GM12801 (cell line): ENCODE measurements around the gene PACRG.

Source experiments
- TF ChIP-seq, protein P1 (sequence below): IDR thresholded peaks from one replicate; pipeline ENCODE4 v1.5.1; 2011; ENCODE audit warnings: control low read depth; ENCODE audit not compliant: insufficient read length; ENCODE audit errors: extremely low read depth

The PACRG gene

DNA sequence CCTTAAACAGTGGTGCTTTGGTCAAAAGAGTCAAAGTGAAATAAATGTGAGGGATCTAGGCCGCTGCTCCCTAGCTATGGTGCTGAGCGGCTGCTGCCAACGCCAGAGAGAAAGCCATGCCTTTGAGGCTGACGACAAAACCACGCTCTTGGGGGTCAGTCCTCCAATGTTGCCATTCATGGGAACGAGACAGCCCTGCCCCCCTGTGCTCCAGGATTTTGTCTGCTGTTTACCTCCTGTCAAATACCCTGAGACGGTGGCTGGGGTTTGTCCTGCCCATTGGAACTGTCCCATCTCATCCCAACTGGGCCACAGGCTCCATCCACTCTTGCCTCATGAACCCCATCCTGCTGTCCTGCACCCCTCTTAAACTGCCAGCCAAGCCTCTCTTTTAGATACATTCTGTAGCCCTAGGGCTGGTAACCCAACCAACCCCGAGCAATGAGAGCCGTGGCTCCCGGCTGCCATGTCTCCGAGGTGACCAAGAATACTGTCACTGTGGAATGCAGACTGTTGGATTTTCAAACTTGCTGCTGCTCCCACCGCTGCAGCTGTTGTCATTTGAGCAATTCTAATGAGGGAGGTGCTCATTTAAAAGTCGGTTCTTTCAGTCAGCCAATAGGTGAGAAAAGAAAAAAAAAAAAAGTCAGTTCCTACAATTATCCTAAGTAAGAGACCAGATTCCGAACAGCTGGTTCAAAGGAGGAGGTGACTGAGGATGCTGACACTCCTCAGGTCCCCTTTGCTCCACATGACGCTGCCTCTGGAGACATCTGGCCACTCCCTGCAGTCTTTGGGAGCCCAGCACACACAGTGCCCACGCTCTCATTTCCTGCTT, 613.7 kb downstream of the PACRG start:
- TF ChIP-seq, protein P1, sequence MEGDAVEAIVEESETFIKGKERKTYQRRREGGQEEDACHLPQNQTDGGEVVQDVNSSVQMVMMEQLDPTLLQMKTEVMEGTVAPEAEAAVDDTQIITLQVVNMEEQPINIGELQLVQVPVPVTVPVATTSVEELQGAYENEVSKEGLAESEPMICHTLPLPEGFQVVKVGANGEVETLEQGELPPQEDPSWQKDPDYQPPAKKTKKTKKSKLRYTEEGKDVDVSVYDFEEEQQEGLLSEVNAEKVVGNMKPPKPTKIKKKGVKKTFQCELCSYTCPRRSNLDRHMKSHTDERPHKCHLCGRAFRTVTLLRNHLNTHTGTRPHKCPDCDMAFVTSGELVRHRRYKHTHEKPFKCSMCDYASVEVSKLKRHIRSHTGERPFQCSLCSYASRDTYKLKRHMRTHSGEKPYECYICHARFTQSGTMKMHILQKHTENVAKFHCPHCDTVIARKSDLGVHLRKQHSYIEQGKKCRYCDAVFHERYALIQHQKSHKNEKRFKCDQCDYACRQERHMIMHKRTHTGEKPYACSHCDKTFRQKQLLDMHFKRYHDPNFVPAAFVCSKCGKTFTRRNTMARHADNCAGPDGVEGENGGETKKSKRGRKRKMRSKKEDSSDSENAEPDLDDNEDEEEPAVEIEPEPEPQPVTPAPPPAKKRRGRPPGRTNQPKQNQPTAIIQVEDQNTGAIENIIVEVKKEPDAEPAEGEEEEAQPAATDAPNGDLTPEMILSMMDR, result no peak

DNA sequence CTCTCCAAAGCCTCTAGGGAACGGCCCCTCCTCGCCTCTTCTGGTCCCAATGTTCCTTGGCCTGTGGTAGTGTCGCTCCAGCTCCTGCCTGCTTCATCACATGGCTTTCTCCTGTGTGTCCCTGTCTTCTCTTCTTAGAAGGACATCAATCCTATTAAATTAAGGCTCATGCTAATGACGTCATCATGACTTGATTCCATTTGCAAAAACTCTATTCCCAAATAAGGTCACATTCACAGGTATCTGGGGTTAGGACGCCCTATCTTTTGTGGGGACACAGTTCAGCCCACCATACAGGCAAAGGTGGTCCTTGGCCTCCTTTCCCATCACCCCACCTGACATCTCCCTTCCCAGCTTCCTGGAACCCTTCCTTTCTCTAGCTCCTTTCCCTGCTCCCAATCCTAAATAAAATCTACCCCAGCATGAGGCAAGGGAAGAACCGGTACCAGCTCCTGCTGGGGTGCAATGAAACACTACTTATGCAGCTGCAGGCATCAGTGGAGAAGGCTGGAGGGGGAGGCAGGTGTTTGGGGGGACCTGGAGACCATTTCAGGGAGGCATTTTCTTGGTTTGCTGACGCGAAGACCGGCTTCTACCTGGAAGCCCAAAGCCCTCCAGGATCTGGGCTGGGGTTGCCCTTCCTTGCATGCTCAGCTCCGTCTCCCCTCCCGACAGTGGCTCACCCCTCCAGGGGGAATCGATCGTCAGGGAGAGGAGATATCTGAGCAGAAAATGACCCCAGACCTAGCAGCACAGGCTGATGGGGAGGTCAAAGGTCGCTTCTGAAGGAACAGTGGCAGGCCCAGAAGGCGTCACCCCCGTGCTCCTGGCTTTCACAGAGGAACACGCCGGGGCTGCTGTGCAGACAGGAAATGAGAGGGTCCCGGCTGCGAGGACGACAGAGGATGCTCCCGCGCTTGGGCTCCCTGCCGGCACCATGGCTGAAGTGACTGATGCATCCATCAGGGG, 615.1 kb downstream of the PACRG start:
- TF ChIP-seq, protein P1, result no peak

DNA sequence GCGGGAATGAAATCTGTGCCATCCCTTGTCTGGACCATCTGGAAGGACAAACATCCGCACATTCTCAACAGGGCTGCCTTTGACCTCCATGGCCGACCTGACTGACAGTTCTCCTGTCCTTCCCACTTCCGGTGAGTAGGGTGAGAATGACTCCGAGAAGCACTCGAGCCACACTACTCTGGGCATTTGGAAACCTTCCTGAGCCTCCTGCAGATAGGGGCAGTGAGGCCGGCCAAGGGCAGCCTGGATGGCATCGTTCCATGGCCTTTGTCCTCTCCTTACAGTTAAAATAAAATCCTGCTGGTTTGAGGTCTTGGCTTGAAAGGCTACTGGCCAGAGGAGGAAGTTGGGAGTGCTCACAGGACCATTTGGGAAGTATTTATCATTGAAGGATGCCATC, 615.8 kb downstream of the PACRG start:
- TF ChIP-seq, protein P1, result no peak

DNA sequence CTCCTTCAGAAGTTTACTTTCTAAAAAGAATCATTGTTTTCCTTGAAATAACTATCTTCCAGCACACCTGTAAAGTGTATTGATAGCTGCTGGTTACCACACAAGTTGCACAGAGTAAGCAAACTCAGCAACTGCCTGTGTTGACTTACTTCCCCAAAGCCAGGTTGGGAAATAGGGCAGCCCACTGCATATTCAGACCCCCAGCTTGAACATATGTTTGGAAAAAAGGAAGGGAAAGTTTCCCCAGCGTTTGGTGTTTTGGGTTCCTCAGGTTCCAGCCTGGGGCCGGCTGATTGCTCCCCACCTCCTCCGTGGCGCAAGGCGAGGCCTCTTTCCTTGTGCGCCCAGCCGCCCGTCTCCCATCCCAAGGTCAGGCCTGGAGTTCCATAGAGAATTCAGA, 616.6 kb downstream of the PACRG start:
- TF ChIP-seq, protein P1, result no peak

DNA sequence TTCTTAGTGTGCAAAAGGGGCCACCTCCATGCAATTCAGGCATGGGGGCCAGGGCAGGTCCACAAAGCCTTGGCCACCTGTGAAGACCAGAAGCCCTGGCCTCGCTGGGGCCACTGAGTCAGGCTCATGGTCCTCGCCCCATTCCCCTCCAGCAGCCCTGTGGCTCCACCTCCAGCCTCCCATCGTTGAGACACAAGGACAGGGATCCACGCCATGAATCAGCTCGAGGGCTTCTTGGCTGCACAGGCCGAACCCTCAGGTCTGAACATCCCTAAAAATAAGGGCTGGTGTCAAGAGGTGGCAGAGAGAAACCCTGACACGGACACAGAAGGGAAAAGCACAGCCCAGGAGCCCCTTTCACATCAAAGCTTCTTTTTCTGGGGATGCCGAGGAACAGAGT, 618.2 kb downstream of the PACRG start:
- TF ChIP-seq, protein P1, result no peak

DNA sequence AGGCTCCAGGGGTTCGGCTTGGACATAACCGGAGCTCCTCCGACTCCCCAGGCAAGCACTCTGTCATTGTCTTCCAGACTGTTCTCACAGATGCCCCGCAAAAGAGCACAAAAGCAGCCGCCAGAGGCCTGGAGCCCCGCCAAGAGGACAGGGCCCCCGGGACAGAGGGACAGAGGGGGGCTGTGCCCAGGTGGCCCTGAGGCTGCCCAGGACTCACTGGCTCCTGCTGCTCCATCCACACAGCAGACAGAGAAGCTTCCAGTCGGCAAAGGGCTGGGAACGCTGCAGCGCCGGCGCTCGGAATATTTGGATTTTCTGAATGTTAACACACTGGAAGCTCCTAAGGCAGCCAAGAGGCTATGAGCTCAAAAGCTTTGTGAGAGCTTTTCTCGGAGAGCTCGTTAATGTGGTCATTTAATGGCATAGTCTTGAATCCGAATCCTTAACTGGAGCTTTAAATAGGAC, 618.8 kb downstream of the PACRG start:
- TF ChIP-seq, protein P1, result no peak

DNA sequence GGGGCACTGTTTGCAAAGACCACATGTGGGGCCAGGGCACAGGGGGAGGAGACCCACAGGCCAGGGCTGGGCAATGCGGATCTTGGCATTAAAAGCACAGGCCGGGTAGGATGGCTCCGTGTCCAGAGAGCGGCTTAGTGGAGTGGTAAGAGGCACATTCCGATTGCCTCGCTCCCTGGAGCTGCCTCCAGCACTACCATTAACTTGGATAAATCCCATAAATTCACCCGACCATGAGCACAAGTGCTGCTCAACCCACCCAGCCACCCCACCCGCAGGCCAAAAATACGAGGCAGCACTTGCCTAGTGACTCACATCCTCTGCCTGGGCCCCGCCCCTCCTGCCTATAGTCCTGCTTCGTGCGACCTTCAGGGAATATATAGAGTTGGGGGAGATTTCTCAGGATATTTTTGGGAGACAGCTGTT, 619.3 kb downstream of the PACRG start:
- TF ChIP-seq, protein P1, result no peak
